Stimulated activated CD4-positive, alpha-beta T cell treated with anti-CD3 and anti-CD28 coated beads, Interleukin-12 subunit alpha, Interleukin-12 subunit beta, amount 100 ng/mL, for 48 hours (primary cell): ENCODE measurements around the gene SEMA4F.

Source experiments
- DNase-seq, 3 donors: peaks; one replicate each; pipeline ENCODE4 v3.0.0-alpha.2; 2020; ENCODE audit warnings: low read depth in 2 of 3, low spot score in 1 of 3

The SEMA4F gene

GRCh38 chr2:74659462-74659861 is 5.4 kb downstream of the SEMA4F start:
- DNase-seq, result no peak

GRCh38 chr2:74668087-74668486 is 14.0 kb downstream of the SEMA4F start:
- no peak for DNase-seq

- DNase-seq, result no peak
These were observed 16.2 kb downstream of the SEMA4F start for GRCh38 chr2:74670263-74670662.

DNA sequence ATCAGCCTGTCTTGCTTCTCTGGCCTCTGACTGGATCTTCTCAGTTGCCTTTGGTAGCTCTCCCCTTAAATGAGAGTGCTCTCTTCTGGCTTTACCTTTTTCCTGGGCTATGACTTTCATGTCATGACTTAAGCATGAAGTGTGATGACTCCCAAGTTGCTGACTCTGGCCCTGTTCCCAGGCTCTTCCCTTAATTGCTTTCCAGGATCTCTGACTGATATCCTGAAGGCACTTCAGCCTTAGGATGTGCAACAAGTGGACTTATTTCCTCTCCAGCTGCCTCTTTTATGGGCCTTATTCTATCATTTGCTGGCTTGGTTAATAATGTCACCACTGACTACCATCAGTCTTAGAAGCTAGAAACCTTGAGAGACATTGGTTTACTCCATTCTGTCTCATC is 17.4 kb downstream of the SEMA4F start:
- DNase-seq, result no peak

- no peak for DNase-seq
These were observed 19.9 kb downstream of the SEMA4F start for GRCh38 chr2:74673826-74674528.

GRCh38 chr2:74675090-74675489 is 21.0 kb downstream of the SEMA4F start:
- no peak for DNase-seq

- DNase-seq, result no peak
These were observed 22.3 kb downstream of the SEMA4F start for GRCh38 chr2:74676331-74676730.

GRCh38 chr2:74679615-74680014 is 25.6 kb downstream of the SEMA4F start:
- DNase-seq, result no peak

- DNase-seq, result no peak
These were observed 28.5 kb downstream of the SEMA4F start for GRCh38 chr2:74682501-74682900.

- DNase-seq, result no peak
These were observed 31.4 kb downstream of the SEMA4F start for GRCh38 chr2:74685408-74685807.

- no peak for DNase-seq
These were observed 34.8 kb downstream of the SEMA4F start for GRCh38 chr2:74688881-74689280.

DNA sequence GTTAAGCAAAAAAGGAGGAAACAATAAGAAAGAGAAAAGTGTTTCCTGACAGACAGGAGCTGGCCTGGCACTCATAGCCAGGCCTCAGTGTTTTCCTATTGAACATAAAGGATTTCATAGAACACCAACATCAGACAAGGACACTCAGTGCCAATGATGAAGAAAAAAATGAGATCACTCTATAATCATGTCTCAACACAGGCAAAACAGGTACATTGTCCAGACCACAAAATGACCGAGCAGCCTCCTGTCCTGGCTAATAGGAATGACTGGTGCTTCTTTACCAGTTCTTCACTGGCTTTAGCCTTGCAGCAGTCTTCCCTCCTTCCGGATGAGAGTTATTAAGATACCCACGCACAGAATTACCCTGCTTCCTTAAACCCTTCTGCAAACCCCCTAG is 35.6 kb downstream of the SEMA4F start:
- DNase-seq, result no peak

GRCh38 chr2:74690571-74690970 is 36.5 kb downstream of the SEMA4F start:
- peak in 1 of 3 donors; percentile 23 for DNase-seq

GRCh38 chr2:74691929-74692328 is 37.9 kb downstream of the SEMA4F start:
- DNase-seq, result no peak

- DNase-seq, result no peak
These were observed 39.2 kb downstream of the SEMA4F start for GRCh38 chr2:74693213-74693612.

DNA sequence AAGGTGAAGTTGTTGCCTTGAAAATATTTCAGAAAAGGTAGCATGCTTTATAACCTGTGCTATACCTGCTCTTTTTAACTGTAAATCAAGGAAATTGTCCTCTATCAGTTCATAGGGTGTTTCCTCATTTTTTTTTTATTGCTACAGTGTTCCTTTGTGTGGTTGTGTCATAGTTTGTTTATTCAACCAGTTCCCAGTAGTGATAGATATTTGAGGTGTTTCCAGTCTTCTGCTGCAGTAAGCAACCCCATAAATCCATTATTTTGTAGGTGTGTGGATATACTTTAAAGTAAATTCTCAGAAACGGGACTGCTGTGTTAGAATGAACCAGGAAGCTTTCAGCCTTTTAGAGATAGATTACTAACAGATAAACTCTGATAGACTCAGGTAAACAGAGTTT is 39.6 kb downstream of the SEMA4F start:
- no peak for DNase-seq

DNA sequence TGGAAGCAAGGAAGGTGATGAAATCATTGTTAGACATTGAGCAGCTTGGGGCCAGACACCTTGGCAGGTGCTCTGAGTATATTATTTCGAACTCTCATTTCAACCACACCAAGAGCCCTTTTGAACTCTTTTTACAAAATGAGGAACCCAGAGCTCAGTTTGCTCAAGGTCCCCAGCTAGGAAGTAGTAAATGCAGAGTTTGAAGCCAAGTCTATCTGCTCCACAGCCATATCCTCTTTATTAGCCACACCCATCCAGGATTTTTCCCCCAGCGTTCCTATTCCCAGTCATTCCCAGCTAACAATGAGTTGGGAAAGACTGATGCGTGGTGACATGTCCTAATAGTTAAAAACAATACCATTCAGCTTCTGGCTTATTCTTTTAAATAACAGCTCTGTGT is 40.2 kb downstream of the SEMA4F start:
- DNase-seq, result no peak

DNA sequence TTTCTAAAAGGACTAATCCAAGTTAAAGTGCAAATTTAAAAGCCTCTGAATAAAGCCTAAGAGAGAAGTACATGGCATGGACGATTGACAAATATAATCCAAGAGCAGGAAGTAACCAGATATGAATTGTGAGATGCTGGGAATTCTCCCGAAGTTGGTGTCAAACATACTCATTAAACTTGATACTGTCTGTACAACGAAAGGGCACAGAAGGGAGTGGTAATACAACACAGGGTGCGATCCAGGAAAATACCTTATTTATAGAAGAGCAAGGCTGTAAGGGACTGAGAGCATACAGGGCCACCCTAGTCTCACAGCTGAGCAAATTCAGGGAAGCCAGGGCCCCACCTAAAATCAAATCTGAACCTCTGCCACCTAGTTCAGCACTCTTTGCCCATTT is 41.6 kb downstream of the SEMA4F start:
- no peak for DNase-seq

DNA sequence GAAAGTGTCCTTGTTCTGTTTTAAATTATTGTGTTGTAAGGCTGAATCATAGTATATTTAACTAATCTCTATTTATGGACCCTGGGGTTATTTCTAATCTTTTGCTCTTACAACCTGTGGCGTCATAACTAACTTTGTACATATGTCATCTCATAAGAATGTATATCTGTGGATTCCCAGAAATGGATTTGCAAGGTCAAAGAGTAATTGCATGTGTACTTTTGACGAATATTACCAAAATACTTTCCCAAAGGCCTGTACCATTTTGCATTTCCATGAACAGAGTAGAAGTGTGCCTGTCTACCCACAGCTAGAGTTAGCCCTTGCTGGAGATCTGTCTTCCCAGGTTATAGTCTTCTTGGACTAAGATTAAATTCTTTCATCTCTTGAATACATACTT is 42.8 kb downstream of the SEMA4F start:
- no peak for DNase-seq

GRCh38 chr2:74700643-74701372 is 46.8 kb downstream of the SEMA4F start:
- no peak for DNase-seq

GRCh38 chr2:74702001-74702715 is 48.1 kb downstream of the SEMA4F start:
- no peak for DNase-seq

DNA sequence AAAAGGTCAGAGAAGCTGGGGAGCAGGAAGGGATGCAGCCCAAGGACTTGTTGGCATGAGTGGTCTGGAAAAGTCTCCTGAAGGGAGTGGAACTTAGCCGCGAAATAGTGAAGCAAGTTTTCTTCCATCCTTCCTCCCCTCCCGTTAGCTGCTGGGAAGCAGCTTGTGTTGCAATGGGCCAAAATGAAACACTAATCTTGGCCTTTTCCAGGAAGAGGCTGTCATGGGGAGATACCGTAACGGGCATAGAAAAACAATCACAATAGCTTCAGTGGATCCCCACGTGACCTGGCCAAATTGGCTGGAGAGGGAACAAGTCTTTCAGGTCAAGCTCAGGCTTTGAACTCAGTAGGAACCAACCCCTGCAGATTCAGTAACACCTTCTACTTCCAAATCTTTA is 49.3 kb downstream of the SEMA4F start:
- no peak for DNase-seq
